Activated CD8-positive, alpha-beta memory T cell treated with anti-CD3 and anti-CD28 coated beads, Interleukin-2, amount 10 ng/mL, durations not matched to agents 7 days and 5 days (primary cell): ENCODE measurements around the gene NOS1. TPM values are rescaled to one million over a fixed set of nuclear protein-coding genes. Genes with fewer than 3 reads are reported as not detected.

Experiments
- ATAC-seq: fragments of 150-1000 bp; cut with Tn5 transposase; one replicate; pipeline ENCODE4 v1.10.0; 2021; ENCODE audit warnings: moderate library complexity
- CTCF ChIA-PET: fragments of 350-600 bp; sonication (Branson Sonifier 250); formaldehyde crosslinking; loops from one replicate; lab custom pipeline; 2021; ENCODE audit warnings: antibody characterized with exemption; lab: Charles Lee
- DNase-seq: peaks from one replicate; pipeline ENCODE4 v3.0.0-alpha.2; 2020
- H3K27ac Mint-ChIP-seq: one replicate; pipeline ENCODE4 v1.8.0; 2021; ENCODE audit warnings: mild to moderate bottlenecking, mixed read lengths
- H3K27me3 Mint-ChIP-seq: one replicate; pipeline ENCODE4 v1.8.0; 2021; ENCODE audit warnings: mixed read lengths
- H3K36me3 Mint-ChIP-seq: one replicate; pipeline ENCODE4 v1.8.0; 2021; ENCODE audit warnings: mild to moderate bottlenecking, mixed read lengths
- H3K4me1 Mint-ChIP-seq: one replicate; pipeline ENCODE4 v1.8.0; 2021; ENCODE audit warnings: mixed read lengths
- H3K4me3 Mint-ChIP-seq: one replicate; pipeline ENCODE4 v1.8.0; 2021; ENCODE audit warnings: mild to moderate bottlenecking, moderate library complexity, mixed read lengths
- H3K9me3 Mint-ChIP-seq: one replicate; pipeline ENCODE4 v1.8.0; 2022; ENCODE audit warnings: low read depth, mixed read lengths
- total RNA-seq, 2 experiments: library from RNA; stranded (reverse); gene quantifications; one replicate each; pipeline ENCODE4 v1.2.3, GENCODE V29; 2021

The NOS1 gene
- total RNA-seq, 2 experiments from 2014 or later = not detected

GRCh38 chr12:117360222-117360550 is 1.2 kb downstream of the NOS1 start:
- ATAC-seq = no peak
- no peak overlapping the region for H3K27ac Mint-ChIP-seq
- DNase-seq = no peak
- CTCF ChIA-PET = no interaction called here
- H3K36me3 Mint-ChIP-seq = no peaks in the 10 kb centered on the region
- no peaks in the 10 kb centered on the region for H3K4me1 Mint-ChIP-seq
- H3K9me3 Mint-ChIP-seq = no peaks in the 10 kb centered on the region
- H3K27me3 Mint-ChIP-seq = peaks cover 51% of the 10 kb centered on the region
- H3K4me3 Mint-ChIP-seq = no peak overlapping the region

GRCh38 chr12:117359029-117359845 is 2.2 kb downstream of the NOS1 start:
- H3K36me3 Mint-ChIP-seq = no peaks in the 10 kb centered on the region

DNA sequence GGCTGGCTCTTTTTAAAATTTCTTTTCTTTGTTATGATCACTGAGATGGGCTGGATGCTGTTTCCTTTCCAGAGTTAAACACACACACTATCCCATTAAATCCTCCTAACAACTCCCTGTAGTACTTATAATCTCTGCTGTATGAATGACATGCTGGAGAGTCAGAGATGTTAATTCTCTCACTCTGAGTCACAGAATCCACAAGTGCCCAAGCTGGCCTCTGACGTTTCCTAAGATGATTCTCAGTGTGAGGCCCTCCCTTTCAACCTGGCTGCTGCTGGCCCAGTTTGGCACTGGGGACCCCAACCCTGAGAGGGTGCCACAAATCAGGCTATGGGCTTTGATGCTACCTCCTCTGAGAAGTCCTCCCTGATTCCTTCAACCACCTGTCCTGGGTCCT is 5.4 kb downstream of the NOS1 start:
- H3K4me1 Mint-ChIP-seq = no peaks in the 10 kb centered on the region
- H3K4me3 Mint-ChIP-seq = no peak overlapping the region
- no peaks in the 10 kb centered on the region for H3K9me3 Mint-ChIP-seq
- no peaks in the 10 kb centered on the region for H3K36me3 Mint-ChIP-seq
- peaks cover 26% of the 10 kb centered on the region for H3K27me3 Mint-ChIP-seq
- H3K27ac Mint-ChIP-seq = no peak overlapping the region
- ATAC-seq = no peak
- CTCF ChIA-PET = no interaction called here
- no peak for DNase-seq

More at GRCh38 chr12:117359029-117359845, 2.2 kb downstream of the NOS1 start:
- CTCF ChIA-PET = interaction anchor here (1.1 kb wide), 1 partner anchor 229 kb away, joined by 3 read pairs; no protein-coding TSS in a partner anchor
- H3K4me1 Mint-ChIP-seq = no peaks in the 10 kb centered on the region
- ATAC-seq (no peak), DNase-seq (no peak)
- H3K27ac Mint-ChIP-seq = no peak overlapping the region
- H3K27me3 Mint-ChIP-seq = peaks cover 51% of the 10 kb centered on the region
- no peaks in the 10 kb centered on the region for H3K9me3 Mint-ChIP-seq
- H3K4me3 Mint-ChIP-seq = no peak overlapping the region

- CTCF ChIA-PET = interaction anchor here (1.6 to 2.0 kb wide), 2 partner anchors 14 to 15 kb away, joined by 4 to 6 read pairs; no protein-coding TSS in a partner anchor
- Mint-ChIP-seq H3K36me3 (no peaks in the 10 kb centered on the region), H3K9me3 (no peaks in the 10 kb centered on the region), H3K27ac (no peak overlapping the region), H3K27me3 (no peaks in the 10 kb centered on the region), H3K4me3 (no peak overlapping the region), H3K4me1 (no peaks in the 10 kb centered on the region)
- DNase-seq = no peak
- no peak for ATAC-seq
These were observed 8.5 kb downstream of the NOS1 start for GRCh38 chr12:117352883-117353282.

- Mint-ChIP-seq H3K4me3 (no peak overlapping the region), H3K4me1 (no peaks in the 10 kb centered on the region), H3K27ac (no peak overlapping the region), H3K9me3 (no peaks in the 10 kb centered on the region), H3K27me3 (no peaks in the 10 kb centered on the region), H3K36me3 (no peaks in the 10 kb centered on the region)
- CTCF ChIA-PET = interaction anchor here (2.0 kb wide), 1 partner anchor 15 kb away, joined by 6 read pairs; no protein-coding TSS in a partner anchor
- DNase-seq (no peak), ATAC-seq (no peak)
These were observed 9.2 kb downstream of the NOS1 start for GRCh38 chr12:117352206-117352605.

- CTCF ChIA-PET = no interaction called here
These were observed 11.3 kb downstream of the NOS1 start for GRCh38 chr12:117350140-117350539.

GRCh38 chr12:117347588-117347987 is 13.8 kb downstream of the NOS1 start:
- CTCF ChIA-PET = interaction anchor here (1.6 kb wide), 1 partner anchor 19 kb away, joined by 4 read pairs; no protein-coding TSS in a partner anchor
- H3K27me3 Mint-ChIP-seq = no peaks in the 10 kb centered on the region
- ATAC-seq = no peak
- no peak overlapping the region for H3K27ac Mint-ChIP-seq
- no peaks in the 10 kb centered on the region for H3K36me3 Mint-ChIP-seq
- DNase-seq = no peak
- H3K4me1 Mint-ChIP-seq = peaks cover 2% of the 10 kb centered on the region
- H3K4me3 Mint-ChIP-seq = no peak overlapping the region
- no peaks in the 10 kb centered on the region for H3K9me3 Mint-ChIP-seq

More at GRCh38 chr12:117350140-117350539, 11.3 kb downstream of the NOS1 start:
- Mint-ChIP-seq H3K27ac (no peak overlapping the region), H3K36me3 (no peaks in the 10 kb centered on the region), H3K4me1 (no peaks in the 10 kb centered on the region), H3K4me3 (no peak overlapping the region), H3K27me3 (no peaks in the 10 kb centered on the region), H3K9me3 (no peaks in the 10 kb centered on the region)
- ATAC-seq = no peak
- DNase-seq = no peak

DNA sequence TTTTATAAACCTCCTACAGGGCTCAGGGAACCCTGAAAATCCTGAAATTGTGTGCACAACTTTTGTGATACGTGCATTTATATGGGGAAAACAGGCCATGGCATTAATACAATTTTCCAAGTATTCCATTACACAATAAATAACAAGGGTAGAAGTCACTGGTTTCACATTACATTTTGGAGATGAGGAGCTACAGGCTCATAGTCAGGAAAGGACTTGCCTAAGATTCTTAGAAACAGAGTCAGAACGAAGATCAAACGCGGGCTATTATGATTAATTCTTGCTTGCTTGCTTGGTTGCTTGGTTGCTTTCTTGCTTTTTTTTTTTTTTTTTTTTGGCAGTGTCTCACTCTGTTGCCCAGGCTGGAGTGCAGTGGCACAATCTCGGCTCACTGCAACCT is 16.7 kb downstream of the NOS1 start:
- DNase-seq (no peak), ATAC-seq (no peak)
- Mint-ChIP-seq H3K4me3 (no peak overlapping the region), H3K4me1 (peaks cover 7% of the 10 kb centered on the region), H3K36me3 (no peaks in the 10 kb centered on the region), H3K27ac (no peak overlapping the region), H3K27me3 (no peaks in the 10 kb centered on the region), H3K9me3 (peaks cover 2% of the 10 kb centered on the region)
- CTCF ChIA-PET = no interaction called here

DNA sequence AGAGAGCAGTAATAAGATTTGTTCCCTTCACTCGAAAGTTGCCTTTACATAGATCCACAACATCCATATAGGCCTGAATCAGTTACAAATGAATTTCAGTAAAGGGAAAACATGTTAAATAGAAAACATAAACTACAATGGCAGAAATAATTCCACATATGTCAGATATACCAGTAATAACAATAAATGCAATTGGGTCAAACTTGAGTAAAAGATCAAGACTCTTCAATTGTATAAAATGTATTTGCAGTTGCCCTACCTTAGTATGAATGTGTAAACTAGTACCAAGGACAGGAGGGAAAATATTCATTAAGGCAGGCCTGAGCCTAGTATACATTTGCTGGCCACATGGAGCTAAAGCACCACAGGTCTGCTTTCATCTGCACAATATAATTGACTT is 17.6 kb downstream of the NOS1 start:
- H3K27me3 Mint-ChIP-seq = peaks cover 2% of the 10 kb centered on the region
- DNase-seq (no peak), ATAC-seq (no peak)
- peaks cover 7% of the 10 kb centered on the region for H3K4me1 Mint-ChIP-seq
- H3K36me3 Mint-ChIP-seq = no peaks in the 10 kb centered on the region
- H3K9me3 Mint-ChIP-seq = peaks cover 2% of the 10 kb centered on the region
- H3K27ac Mint-ChIP-seq = no peak overlapping the region
- CTCF ChIA-PET = no interaction called here
- H3K4me3 Mint-ChIP-seq = no peak overlapping the region

GRCh38 chr12:117343296-117343695 is 18.1 kb downstream of the NOS1 start:
- Mint-ChIP-seq H3K27ac (no peak overlapping the region), H3K9me3 (peaks cover 2% of the 10 kb centered on the region), H3K36me3 (no peaks in the 10 kb centered on the region), H3K4me1 (peaks cover 7% of the 10 kb centered on the region), H3K4me3 (no peak overlapping the region), H3K27me3 (peaks cover 4% of the 10 kb centered on the region)
- DNase-seq (no peak), ATAC-seq (no peak)
- CTCF ChIA-PET = no interaction called here

GRCh38 chr12:117342682-117343081 is 18.7 kb downstream of the NOS1 start:
- H3K4me1 Mint-ChIP-seq = peaks cover 7% of the 10 kb centered on the region
- H3K27me3 Mint-ChIP-seq = peaks cover 4% of the 10 kb centered on the region
- no peaks in the 10 kb centered on the region for H3K36me3 Mint-ChIP-seq
- ATAC-seq = no peak
- H3K4me3 Mint-ChIP-seq = no peak overlapping the region
- CTCF ChIA-PET = no interaction called here
- peaks cover 2% of the 10 kb centered on the region for H3K9me3 Mint-ChIP-seq
- no peak for DNase-seq
- H3K27ac Mint-ChIP-seq = no peak overlapping the region

- Mint-ChIP-seq H3K4me3 (no peak overlapping the region), H3K36me3 (no peaks in the 10 kb centered on the region), H3K9me3 (peaks cover 2% of the 10 kb centered on the region), H3K27me3 (peaks cover 4% of the 10 kb centered on the region), H3K27ac (no peak overlapping the region), H3K4me1 (peaks cover 7% of the 10 kb centered on the region)
- DNase-seq = no peak
- no peak for ATAC-seq
- CTCF ChIA-PET = no interaction called here
These were observed 19.2 kb downstream of the NOS1 start for GRCh38 chr12:117342247-117342646.

- ATAC-seq = no peak
- no peak overlapping the region for H3K4me3 Mint-ChIP-seq
- H3K36me3 Mint-ChIP-seq = no peaks in the 10 kb centered on the region
- peaks cover 7% of the 10 kb centered on the region for H3K4me1 Mint-ChIP-seq
- H3K9me3 Mint-ChIP-seq = peaks cover 2% of the 10 kb centered on the region
- no peak for DNase-seq
- H3K27ac Mint-ChIP-seq = no peak overlapping the region
- CTCF ChIA-PET = no interaction called here
- peaks cover 16% of the 10 kb centered on the region for H3K27me3 Mint-ChIP-seq
These were observed 22.3 kb downstream of the NOS1 start for GRCh38 chr12:117339104-117339503.

DNA sequence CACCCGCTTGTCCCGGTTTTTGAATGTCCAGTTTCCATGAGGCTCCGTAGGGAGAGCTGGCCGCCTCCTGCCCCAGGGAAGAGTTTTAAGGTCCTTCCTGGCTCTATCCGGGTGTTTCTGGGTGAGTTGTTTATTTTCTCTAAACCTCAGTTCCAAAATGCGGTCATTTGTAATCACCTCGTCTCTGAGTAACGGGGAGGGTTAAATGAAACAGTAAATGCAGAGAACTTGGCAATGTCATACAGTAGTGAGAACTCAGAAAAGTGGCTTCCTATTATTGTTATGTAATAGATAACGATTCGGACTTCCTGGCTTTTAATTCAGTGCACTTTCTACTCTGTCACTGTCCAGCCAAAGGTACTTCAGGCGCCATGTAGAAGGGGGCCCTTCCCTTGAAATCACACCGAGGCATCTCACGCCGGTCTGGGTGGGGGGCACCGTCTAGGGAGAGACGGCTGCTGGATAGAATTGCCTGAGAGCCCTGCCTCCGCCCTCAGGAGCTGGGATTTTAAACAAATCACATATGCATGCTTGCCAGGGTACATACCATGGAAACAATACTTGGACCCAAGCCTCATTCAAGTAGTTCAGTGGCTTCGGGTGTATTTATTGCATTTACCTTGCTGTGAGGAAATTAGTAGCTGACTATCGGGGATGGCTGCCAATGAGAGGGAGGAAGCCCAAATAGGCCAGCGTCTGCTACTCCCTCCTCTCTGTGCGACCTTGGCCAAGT is 26.4 kb downstream of the NOS1 start:
- Mint-ChIP-seq H3K4me1 (no peaks in the 10 kb centered on the region), H3K4me3 (no peak overlapping the region), H3K36me3 (no peaks in the 10 kb centered on the region), H3K9me3 (no peaks in the 10 kb centered on the region), H3K27me3 (peaks cover 18% of the 10 kb centered on the region), H3K27ac (no peak overlapping the region)
- CTCF ChIA-PET = no interaction called here
- DNase-seq (no peak), ATAC-seq (no peak)
